Hair follicular keratinocyte (primary cell): ENCODE results near the gene ACOT8. TPM values are rescaled to one million over a fixed set of nuclear protein-coding genes. Genes with fewer than 3 reads are reported as not detected.

Experiments
- total RNA-seq: library from RNA; depleted of rRNA; stranded (reverse); fragments of >200 nt; gene quantifications from 2 replicates; pipeline ENCODE4 v1.2.3, GENCODE V29; 2015

The ACOT8 gene
- total RNA-seq: 41.1 and 59.1 TPM in 2 replicates

GRCh38 chr20:45857114-45857881, at the start of gene ACOT8, which contains the start of gene ZSWIM3:
ACOT8 (minus strand) TSS chr20:45857392; CDS start chr20:45857315, 77 bp downstream.
ZSWIM3 (plus strand) TSS chr20:45857614; CDS start chr20:45857826, 212 bp downstream.

DNA sequence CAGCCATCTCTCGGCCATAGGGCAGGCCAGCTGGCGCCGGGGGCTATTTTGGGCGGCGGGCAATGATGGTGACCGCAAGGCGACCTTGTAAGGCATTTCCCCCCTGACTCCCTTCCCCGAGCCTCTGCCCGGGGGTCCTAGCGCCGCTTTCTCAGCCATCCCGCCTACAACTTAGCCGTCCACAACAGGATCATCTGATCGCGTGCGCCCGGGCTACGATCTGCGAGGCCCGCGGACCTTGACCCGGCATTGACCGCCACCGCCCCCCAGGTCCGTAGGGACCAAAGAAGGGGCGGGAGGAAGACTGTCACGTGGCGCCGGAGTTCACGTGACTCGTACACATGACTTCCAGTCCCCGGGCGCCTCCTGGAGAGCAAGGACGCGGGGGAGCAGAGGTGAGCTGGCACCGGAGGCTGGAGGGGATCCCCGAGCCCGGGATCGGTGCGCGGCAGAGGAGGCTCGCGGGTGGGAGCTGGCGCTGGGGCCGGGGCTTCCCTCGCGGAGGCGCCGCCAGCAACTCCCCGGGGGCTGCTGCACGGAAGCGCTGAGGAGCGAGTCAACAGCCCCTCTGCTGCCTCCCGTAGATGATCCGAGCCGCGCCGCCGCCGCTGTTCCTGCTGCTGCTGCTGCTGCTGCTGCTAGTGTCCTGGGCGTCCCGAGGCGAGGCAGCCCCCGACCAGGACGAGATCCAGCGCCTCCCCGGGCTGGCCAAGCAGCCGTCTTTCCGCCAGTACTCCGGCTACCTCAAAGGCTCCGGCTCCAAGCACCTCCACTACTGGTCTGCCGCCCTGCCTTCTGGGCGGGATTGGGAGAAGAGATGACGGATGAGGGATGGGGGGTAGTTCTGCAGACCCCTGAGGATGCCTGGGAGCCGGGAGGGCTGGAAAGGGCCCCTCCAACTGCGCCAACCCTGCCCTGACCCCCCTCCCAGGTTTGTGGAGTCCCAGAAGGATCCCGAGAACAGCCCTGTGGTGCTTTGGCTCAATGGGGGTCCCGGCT, 34.1 kb upstream of the ACOT8 start, which contains the start of the genes CTSA and NEURL2:
CTSA (plus strand) TSS at position 351 of the 999 bp plus-strand sequence; CDS start at position 585, 234 bp downstream.
NEURL2 (minus strand) TSS at position 224 of the 999 bp plus-strand sequence; CDS start at position 7, 217 bp downstream.

GRCh38 chr20:45887346-45887715, 30.1 kb upstream of the ACOT8 start, which contains the start of gene SPATA25:
SPATA25 (minus strand) TSS chr20:45887622; CDS start chr20:45887590, 32 bp downstream.

DNA sequence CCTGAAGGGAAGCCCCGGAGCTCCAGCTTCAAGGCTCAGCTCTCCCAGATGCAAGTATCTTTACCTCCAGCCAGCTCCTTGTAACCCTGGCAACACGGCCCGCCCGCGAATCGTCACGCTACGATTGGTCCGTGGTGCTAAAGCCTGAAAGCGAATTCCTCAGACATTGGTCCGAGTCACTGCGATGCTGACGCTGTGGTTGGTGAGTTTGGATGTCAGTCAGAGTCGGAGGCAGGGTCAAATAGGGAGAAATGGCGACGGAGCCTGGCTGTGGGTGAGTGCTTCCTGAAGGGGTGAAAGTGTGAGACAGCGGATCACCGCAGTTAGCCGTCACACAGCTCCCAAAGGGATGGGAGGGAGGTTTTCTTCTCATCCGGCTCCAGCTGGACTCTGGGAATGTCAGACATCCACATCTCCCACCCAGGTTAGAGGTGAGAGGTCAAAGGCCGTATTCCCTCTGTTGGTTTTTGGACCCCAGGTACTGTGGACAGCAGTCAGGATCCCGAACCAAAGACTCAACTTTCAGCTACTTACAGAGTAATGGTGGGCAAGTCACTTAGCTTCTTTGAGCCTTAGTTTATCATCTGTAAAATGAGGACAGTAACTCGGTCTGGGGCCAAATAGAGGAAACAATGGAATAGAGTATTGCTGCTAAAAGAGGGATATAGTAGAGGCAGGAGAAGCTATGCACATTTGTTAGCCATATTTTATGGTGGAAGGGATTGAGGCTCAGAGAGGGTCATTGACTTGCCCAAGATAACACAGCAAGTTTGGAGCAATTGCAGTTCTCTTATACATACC, 24.0 kb upstream of the ACOT8 start, which contains the start of gene ZSWIM1:
ZSWIM1 (plus strand) TSS at position 240 of the 801 bp plus-strand sequence. CDS start 1,366 bp downstream, outside the sequence.

GRCh38 chr20:45833030-45833882, 23.9 kb downstream of the ACOT8 start, which contains the start of gene SNX21:
SNX21 (plus strand) TSS chr20:45833799; CDS start chr20:45833920, 121 bp downstream.

DNA sequence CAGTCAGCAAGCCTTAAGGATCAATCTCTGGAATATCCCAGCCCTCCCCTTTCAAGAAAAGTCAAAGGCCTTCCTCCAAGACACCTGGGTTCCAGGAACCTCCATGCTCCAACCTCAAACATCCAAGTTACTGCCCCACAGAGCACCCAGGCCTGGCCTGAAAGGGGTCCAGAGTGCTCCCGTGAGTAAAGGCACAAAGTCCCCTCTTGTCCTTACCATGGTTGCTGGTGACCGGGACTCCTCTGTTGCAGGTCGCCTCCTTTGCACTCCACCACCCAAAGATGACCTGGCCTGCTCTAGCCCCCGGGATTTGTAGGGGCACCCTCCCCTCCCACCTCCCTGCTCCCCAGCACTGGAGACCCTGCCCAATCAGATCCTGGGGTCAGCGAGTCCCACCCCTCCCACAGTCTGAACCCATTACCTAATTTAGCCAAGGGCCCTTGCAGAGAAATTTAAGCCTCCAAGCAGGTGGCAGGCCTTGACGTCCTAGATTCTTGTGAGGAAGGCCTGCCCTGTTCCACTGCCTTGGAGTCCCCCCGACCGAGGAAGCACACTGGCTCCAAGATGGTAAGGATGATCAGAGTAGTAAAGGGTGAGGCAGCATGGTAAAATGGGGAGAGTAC, 30.1 kb downstream of the ACOT8 start, which contains the start of gene TNNC2:
TNNC2 (minus strand) TSS at position 283 of the 623 bp plus-strand sequence; CDS start at position 219, 64 bp downstream.

GRCh38 chr20:45812157-45813005, 44.8 kb downstream of the ACOT8 start, which contains the start of gene UBE2C:
UBE2C (plus strand) TSS chr20:45812644; CDS start chr20:45812696, 52 bp downstream.

Other genes with a start within 250 kb of the ACOT8 start
- gene WFDC10A, start 227.7 kb downstream of the ACOT8 start, total RNA-seq: not detected in 2 replicates
- gene WFDC9, start 226.1 kb downstream of the ACOT8 start, total RNA-seq: not detected in 2 replicates
- gene WFDC11, start 187.2 kb downstream of the ACOT8 start, total RNA-seq: not detected in 2 replicates
- not detected in 2 replicates for gene WFDC13, start 155.4 kb downstream of the ACOT8 start, total RNA-seq
- gene WFDC10B, start 152.4 kb downstream of the ACOT8 start, total RNA-seq: not detected in 2 replicates
- gene SPINT4, start 135.0 kb downstream of the ACOT8 start, total RNA-seq: not detected in 2 replicates
- not detected in 2 replicates for gene WFDC3, start 65.5 kb downstream of the ACOT8 start, total RNA-seq
- 10.6 and 11.9 TPM in 2 replicates for gene DNTTIP1, start 65.4 kb downstream of the ACOT8 start, total RNA-seq
- gene UBE2C, start 44.7 kb downstream of the ACOT8 start, total RNA-seq: 57.3 and 146 TPM in 2 replicates
- gene TNNC2, start 30.1 kb downstream of the ACOT8 start, total RNA-seq: not detected in 2 replicates
- gene SNX21, start 23.6 kb downstream of the ACOT8 start, total RNA-seq: 14.5 and 19.3 TPM in 2 replicates
- gene ZSWIM3, start 222 bp upstream of the ACOT8 start, total RNA-seq: 2.7 and 3.2 TPM in 2 replicates
- gene ZSWIM1, start 23.8 kb upstream of the ACOT8 start, total RNA-seq: 4.4 and 7.3 TPM in 2 replicates
- not detected in 2 replicates for gene SPATA25, start 30.2 kb upstream of the ACOT8 start, total RNA-seq
- 1.7 and 3.4 TPM in 2 replicates for gene NEURL2, start 33.8 kb upstream of the ACOT8 start, total RNA-seq
- gene CTSA, start 33.9 kb upstream of the ACOT8 start, total RNA-seq: 22.9 and 26.6 TPM in 2 replicates
- 123 and 157 TPM in 2 replicates for gene PLTP, start 54.8 kb upstream of the ACOT8 start, total RNA-seq
- gene PCIF1, start 77.3 kb upstream of the ACOT8 start, total RNA-seq: 14.2 and 14.9 TPM in 2 replicates
- 11.1 and 12.6 TPM in 2 replicates for gene ZNF335, start 114.8 kb upstream of the ACOT8 start, total RNA-seq
- gene MMP9, start 151.5 kb upstream of the ACOT8 start, total RNA-seq: 49.9 and 508 TPM in 2 replicates
- gene SLC12A5, start 171.8 kb upstream of the ACOT8 start, total RNA-seq: 0.23 and 0.76 TPM in 2 replicates
- gene NCOA5, start 232.6 kb upstream of the ACOT8 start, total RNA-seq: 12.1 and 14.0 TPM in 2 replicates